WTC11 (cell line): Measurements from ENCODE around the gene WDPCP. TPM values are rescaled to one million over a fixed set of nuclear protein-coding genes. Genes with fewer than 3 reads are reported as not detected.
A peak's percentile ranks its signal among the peaks of the same experiment; 100 is the strongest.

Source experiments
- ATAC-seq: fragments of 200-7000 bp; cut with Tn5 transposase; 2 replicates; pipeline ENCODE4 v1.10.0; 2021; ENCODE audit warnings: mild to moderate bottlenecking, moderate library complexity
- CTCF ChIA-PET: fragments of 300-600 bp; sonication (Branson Sonifier 250); formaldehyde crosslinking; loops from one replicate; lab custom pipeline; 2021; ENCODE audit warnings: antibody characterized with exemption; lab: Charles Lee
- POLR2A ChIA-PET: fragments of 350-600 bp; sonication (Branson Sonifier 250); formaldehyde crosslinking; loops from one replicate; lab custom pipeline; 2021; ENCODE audit warnings: antibody characterized with exemption; lab: Charles Lee
- DNase-seq: peaks from one replicate; pipeline ENCODE4 v3.0.0; 2021; ENCODE audit warnings: low spot score
- H3K27ac Mint-ChIP-seq: 2 replicates; pipeline ENCODE4 v1.8.0; 2021; ENCODE audit warnings: mixed read lengths
- H3K27me3 Mint-ChIP-seq: 2 replicates; pipeline ENCODE4 v1.8.0; 2021; ENCODE audit warnings: low read depth, mild to moderate bottlenecking, moderate library complexity, mixed read lengths
- H3K36me3 Mint-ChIP-seq: 2 replicates; pipeline ENCODE4 v1.8.0; 2021; ENCODE audit warnings: mixed read lengths
- H3K4me1 Mint-ChIP-seq: 2 replicates; pipeline ENCODE4 v1.8.0; 2022; ENCODE audit warnings: mixed read lengths
- H3K4me3 Mint-ChIP-seq: 2 replicates; pipeline ENCODE4 v1.8.0; 2021; ENCODE audit warnings: mild to moderate bottlenecking, moderate library complexity, mixed read lengths
- H3K9me3 Mint-ChIP-seq: 2 replicates; pipeline ENCODE4 v1.8.0; 2021; ENCODE audit warnings: mixed read lengths
- ATF2 ChIP-seq: sonication (generic); formaldehyde crosslinking; IDR thresholded peaks from 2 replicates; pipeline ENCODE4 v1.8.1; 2022; ENCODE audit warnings: low read depth, missing genetic modification reagents, borderline replicate concordance
- ATF6 ChIP-seq: sonication (generic); formaldehyde crosslinking; IDR thresholded peaks from 2 replicates; pipeline ENCODE4 v1.8.1; 2023; ENCODE audit warnings: mild to moderate bottlenecking, missing genetic modification reagents
- CREM ChIP-seq: sonication (generic); formaldehyde crosslinking; IDR thresholded peaks from 2 replicates; pipeline ENCODE4 v1.8.1; 2022; ENCODE audit warnings: mild to moderate bottlenecking, missing genetic modification reagents, moderate library complexity
- EMX1 ChIP-seq: fragments of 250-450 bp; sonication (Bioruptor Pico); IDR thresholded peaks from 2 replicates; pipeline ENCODE4 v1.8.0; 2021; ENCODE audit warnings: mild to moderate bottlenecking
- GABPB1 ChIP-seq: sonication (generic); formaldehyde crosslinking; IDR thresholded peaks from 2 replicates; pipeline ENCODE4 v1.8.1; 2023; ENCODE audit warnings: mild to moderate bottlenecking, missing genetic modification reagents
- KAT7 ChIP-seq: sonication (generic); formaldehyde crosslinking; IDR thresholded peaks from 2 replicates; pipeline ENCODE4 v1.8.1; 2023; ENCODE audit warnings: missing genetic modification reagents, mild to moderate bottlenecking, borderline replicate concordance
- NFATC4 ChIP-seq: fragments of 250-450 bp; sonication (Bioruptor Pico); IDR thresholded peaks from 2 replicates; pipeline ENCODE4 v1.9.0; 2021; ENCODE audit warnings: mild to moderate bottlenecking
- NR2C2 ChIP-seq: sonication (generic); formaldehyde crosslinking; IDR thresholded peaks from 2 replicates; pipeline ENCODE4 v1.8.0; 2022; ENCODE audit warnings: mild to moderate bottlenecking, missing genetic modification reagents
- PRRX2 ChIP-seq: fragments of 250-450 bp; sonication (Bioruptor Pico); IDR thresholded peaks from 2 replicates; pipeline ENCODE4 v1.8.0; 2021; ENCODE audit warnings: mild to moderate bottlenecking
- RELA ChIP-seq: sonication (generic); formaldehyde crosslinking; IDR thresholded peaks from 2 replicates; pipeline ENCODE4 v1.8.1; 2022; ENCODE audit warnings: missing genetic modification reagents, mild to moderate bottlenecking, borderline replicate concordance
- SMAD3 ChIP-seq: sonication (generic); formaldehyde crosslinking; IDR thresholded peaks from 2 replicates; pipeline ENCODE4 v1.8.0; 2022; ENCODE audit warnings: missing genetic modification reagents, mild to moderate bottlenecking, borderline replicate concordance
- STAT6 ChIP-seq: sonication (generic); formaldehyde crosslinking; conservative IDR thresholded peaks from 2 replicates; pipeline ENCODE4 v1.8.1; 2023; ENCODE audit warnings: mild to moderate bottlenecking, low read depth, missing genetic modification reagents, moderate library complexity
- TEAD4 ChIP-seq: sonication (generic); formaldehyde crosslinking; IDR thresholded peaks from 2 replicates; pipeline ENCODE4 v1.8.0; 2022; ENCODE audit warnings: mild to moderate bottlenecking, missing genetic modification reagents
- USF2 ChIP-seq: sonication (generic); formaldehyde crosslinking; IDR thresholded peaks from 2 replicates; pipeline ENCODE4 v1.8.1; 2023; ENCODE audit warnings: mild to moderate bottlenecking, missing genetic modification reagents, moderate library complexity
- ZBTB21 ChIP-seq: sonication (generic); formaldehyde crosslinking; IDR thresholded peaks from 2 replicates; pipeline ENCODE4 v1.8.1; 2023; ENCODE audit warnings: mild to moderate bottlenecking, missing genetic modification reagents, borderline replicate concordance
- ZMAT4 ChIP-seq: fragments of 250-450 bp; sonication (Bioruptor Pico); IDR thresholded peaks from 2 replicates; pipeline ENCODE4 v1.9.0; 2021; ENCODE audit warnings: mild to moderate bottlenecking
- ZNF138 ChIP-seq: sonication (generic); formaldehyde crosslinking; conservative IDR thresholded peaks from 2 replicates; pipeline ENCODE4 v1.8.1; 2022; ENCODE audit warnings: mild to moderate bottlenecking, moderate library complexity, missing genetic modification reagents
- ZNF317 ChIP-seq: sonication (generic); formaldehyde crosslinking; IDR thresholded peaks from 2 replicates; pipeline ENCODE4 v1.8.1; 2023; ENCODE audit warnings: low read depth, mild to moderate bottlenecking, moderate library complexity, missing genetic modification reagents, borderline replicate concordance
- ZNF425 ChIP-seq: fragments of 250-450 bp; sonication (Bioruptor Pico); conservative IDR thresholded peaks from 2 replicates; pipeline ENCODE4 v1.9.0; 2021; ENCODE audit warnings: mild to moderate bottlenecking
- ZSCAN18 ChIP-seq: fragments of 250-450 bp; sonication (Bioruptor Pico); IDR thresholded peaks from 2 replicates; pipeline ENCODE4 v2.1.2; 2022; ENCODE audit warnings: mild to moderate bottlenecking, moderate library complexity
- total RNA-seq: library from RNA; stranded (reverse); gene quantifications from 3 replicates; pipeline ENCODE4 v1.2.3, GENCODE V29; 2021

Gene WDPCP
- total RNA-seq, 1 experiment from 2014 or later: 10.9 TPM

GRCh38 chr2:63378589-63378988 is 209.7 kb downstream of the WDPCP start:
- Mint-ChIP-seq H3K4me3 (no peak overlapping the region), H3K27ac (peak overlapping the region; percentile 57; the same call in 1 of the 2 replicates), H3K27me3 (no peaks in the 10 kb centered on the region), H3K36me3 (no peaks in the 10 kb centered on the region), H3K9me3 (no peaks in the 10 kb centered on the region), H3K4me1 (peaks cover 18% of the 10 kb centered on the region)
- ATAC-seq (no peak), DNase-seq (no peak)
- ChIA-PET POLR2A (no interaction called here), CTCF (no interaction called here)
- TF ChIP-seq ZNF138 (CRISPR knock-in tag) (no peak), PRRX2 (CRISPR knock-in tag) (no peak), USF2 (no peak), NR2C2 (CRISPR knock-in tag) (no peak), ZSCAN18 (no peak), NFATC4 (CRISPR knock-in tag) (no peak), ZBTB21 (no peak), RELA (CRISPR knock-in tag) (no peak), EMX1 (CRISPR knock-in tag) (no peak)

GRCh38 chr2:63374341-63374740 is 213.9 kb downstream of the WDPCP start:
- POLR2A ChIA-PET: no interaction called here
- H3K4me3 Mint-ChIP-seq: no peak overlapping the region
- no peak overlapping the region for H3K27ac Mint-ChIP-seq
- peaks cover 12% of the 10 kb centered on the region for H3K4me1 Mint-ChIP-seq
- ATAC-seq (no peak), DNase-seq (no peak)
- no peaks in the 10 kb centered on the region for H3K9me3 Mint-ChIP-seq
- H3K36me3 Mint-ChIP-seq: no peaks in the 10 kb centered on the region
- H3K27me3 Mint-ChIP-seq: no peaks in the 10 kb centered on the region
- TF ChIP-seq STAT6 (CRISPR knock-in tag): no peak
- no peak for TF ChIP-seq ZNF138 (CRISPR knock-in tag)
- TF ChIP-seq ZNF317 (CRISPR knock-in tag): no peak
- no peak for TF ChIP-seq TEAD4 (CRISPR knock-in tag)
- TF ChIP-seq ZSCAN18: no peak
- no peak for TF ChIP-seq ATF2 (CRISPR knock-in tag)
- no peak for TF ChIP-seq GABPB1 (CRISPR knock-in tag)
- TF ChIP-seq ZNF425 (CRISPR knock-in tag): no peak
- TF ChIP-seq ZMAT4 (CRISPR knock-in tag): no peak
- TF ChIP-seq SMAD3 (CRISPR knock-in tag): no peak
- TF ChIP-seq ATF6 (CRISPR knock-in tag): no peak
- no peak for TF ChIP-seq KAT7
- no peak for TF ChIP-seq CREM (CRISPR knock-in tag)
- CTCF ChIA-PET: interaction anchor here (0.7 kb wide), 1 partner anchor 50 kb away, joined by 4 read pairs; no protein-coding TSS in a partner anchor
